K562 (cell line): ENCODE results near the gene SPI1. TPM values are rescaled to one million over a fixed set of nuclear protein-coding genes. Genes with fewer than 3 reads are reported as not detected.

Experiments
- ATAC-seq: fragments of 200-7000 bp; cut with Tn5 transposase; 3 replicates; pipeline ENCODE4 v1.9.1; 2020; ENCODE audit warnings: moderate library complexity
- BruUV-seq: library from RNA; stranded (reverse); fragments of 400-500 nt; replicated peaks from 2 replicates; lab custom pipeline; 2021; lab: Mats Ljungman, UMichigan
- CTCF ChIA-PET: fragments of 300-600 bp; formaldehyde crosslinking; extraction: SDS; loops from one replicate; lab custom pipeline; 2021; ENCODE audit warnings: low intra/inter-chr PET ratio; lab: Yijun Ruan, JAX
- POLR2A ChIA-PET: fragments of 300-600, 350-650 bp; sonication (Branson Sonifier 250); formaldehyde crosslinking; extraction: SDS; loops from one replicate; lab custom pipeline; 2021; ENCODE audit warnings: antibody characterized with exemption, inconsistent platforms; lab: Yijun Ruan, JAX
- DNase-seq, 4 experiments: peaks; one replicate each; pipeline versions ENCODE4 v3.0.0 to v3.0.0-alpha.2; 2011 to 2018; ENCODE audit warnings: low spot score in 3 of 4, mixed read lengths in 3 of 4; ENCODE audit errors: extremely low read depth in 1 of 4
- FAIRE-seq: peaks from 2 replicates; lab custom pipeline; 2011; peaks lifted over from hg19 to GRCh38; lab: Jason Lieb, UNC
- H2AFZ ChIP-seq: 2 replicates; pipeline ENCODE4 v1.6.0; 2011; ENCODE audit warnings: low read depth, low read length, control low read depth, inconsistent platforms
- H3K27ac ChIP-seq: fragments of 200-600 bp; 3 replicates; pipeline ENCODE4 v1.8.0; 2011; ENCODE audit warnings: low read depth, mild to moderate bottlenecking, control low read depth, inconsistent platforms, low read length, moderate library complexity, mixed read lengths; ENCODE audit errors: extremely low read depth
- H3K27me3 ChIP-seq, 2 experiments: fragments of 300-600 bp in 1 of 2; 2 replicates in 1 of 2; 3 replicates in 1 of 2; pipeline versions ENCODE4 v1.6.0 to v1.8.0; 2011; ENCODE audit warnings: inconsistent platforms in 2 of 2, low read length in 2 of 2, mild to moderate bottlenecking in 1 of 2, mixed read lengths in 1 of 2, moderate library complexity in 1 of 2; ENCODE audit not compliant: control insufficient read depth in 2 of 2, insufficient read depth in 2 of 2
- H3K36me3 ChIP-seq: fragments of 300-600 bp; 3 replicates; pipeline ENCODE4 v1.8.0; 2011; ENCODE audit warnings: mild to moderate bottlenecking, low read length, inconsistent platforms; ENCODE audit not compliant: control insufficient read depth, insufficient read depth
- H3K4me1 ChIP-seq, 2 experiments: fragments of 200-600 bp in 1 of 2; replicated peaks in 1 of 2; 2 replicates in 1 of 2; 3 replicates in 1 of 2; pipeline versions ENCODE4 v1.5.1 to v1.8.0; 2011; ENCODE audit warnings: inconsistent platforms in 2 of 2, low read length in 2 of 2, mild to moderate bottlenecking in 1 of 2, mixed read lengths in 1 of 2, moderate library complexity in 1 of 2; ENCODE audit not compliant: control insufficient read depth in 2 of 2, insufficient read depth in 2 of 2
- H3K4me2 ChIP-seq: 2 replicates; pipeline ENCODE4 v1.6.1; 2011; ENCODE audit warnings: low read length, control low read depth, inconsistent platforms, mixed read lengths; ENCODE audit not compliant: insufficient read depth
- H3K4me3 ChIP-seq: fragments of 200-600 bp; sonication (generic), shearing (Covaris generic); 2 replicates; pipeline ENCODE4 v1.5.1; 2016; ENCODE audit warnings: control low read depth, inconsistent platforms
- H3K79me2 ChIP-seq: fragments of 200-600 bp; 3 replicates; pipeline ENCODE4 v1.8.0; 2011; ENCODE audit warnings: low read length, inconsistent platforms; ENCODE audit not compliant: control insufficient read depth, insufficient read depth
- H3K9ac ChIP-seq, 2 experiments: 2 replicates each; pipeline versions ENCODE4 v1.6.0 to v1.6.1; 2011; ENCODE audit warnings: low read depth in 2 of 2, low read length in 2 of 2, control low read depth in 1 of 2, inconsistent platforms in 1 of 2, mild to moderate bottlenecking in 1 of 2, mixed read lengths in 1 of 2; ENCODE audit not compliant: insufficient read depth in 1 of 2
- H3K9me1 ChIP-seq: one replicate; pipeline ENCODE4 v1.6.0; 2011; ENCODE audit warnings: inconsistent platforms, mild to moderate bottlenecking, low read length, moderate library complexity; ENCODE audit not compliant: control insufficient read depth, insufficient read depth
- H3K9me3 ChIP-seq: replicated peaks from 2 replicates; pipeline ENCODE4 v1.5.1; 2011; ENCODE audit warnings: low read depth, low read length, inconsistent platforms; ENCODE audit not compliant: control insufficient read depth, insufficient read depth
- H4K20me1 ChIP-seq: replicated peaks from 2 replicates; pipeline ENCODE4 v1.6.1; 2011; ENCODE audit warnings: low read length, inconsistent platforms, mixed read lengths; ENCODE audit not compliant: control insufficient read depth, insufficient read depth
- CBFB ChIP-seq: sonication (generic); formaldehyde crosslinking; IDR thresholded peaks from 2 replicates; pipeline ENCODE4 v1.4.0; 2020; ENCODE audit warnings: mild to moderate bottlenecking, missing genetic modification reagents
- CREB1 ChIP-seq, 2 experiments: sonication (generic) in 1 of 2; formaldehyde crosslinking in 1 of 2; IDR thresholded peaks; 2 replicates each; pipeline versions ENCODE4 v1.6.1 to v1.8.0; 2012 to 2022; ENCODE audit warnings: inconsistent platforms in 1 of 2, mild to moderate bottlenecking in 1 of 2, missing genetic modification reagents in 1 of 2, moderate library complexity in 1 of 2
- LARP7 ChIP-seq: fragments of 450-650 bp; IDR thresholded peaks from 2 replicates; pipeline ENCODE4 v1.6.1; 2016
- RAD21 ChIP-seq, 2 experiments: fragments of 250-450 bp in 1 of 2; fragments of 450-650 bp in 1 of 2; sonication (Bioruptor Pico) in 1 of 2; formaldehyde crosslinking in 1 of 2; IDR thresholded peaks in 1 of 2; conservative IDR thresholded peaks in 1 of 2; 2 replicates each; pipeline versions ENCODE4 v1.4.0 to v1.8.0; 2020 to 2022; ENCODE audit warnings: mild to moderate bottlenecking in 2 of 2, moderate library complexity in 1 of 2
- STAG1 ChIP-seq: sonication (generic); formaldehyde crosslinking; IDR thresholded peaks from 2 replicates; pipeline ENCODE4 v1.5.0; 2020; ENCODE audit warnings: missing genetic modification reagents, borderline replicate concordance
- TOE1 ChIP-seq, 2 experiments: fragments of 450-650 bp in 1 of 2; sonication (generic) in 1 of 2; formaldehyde crosslinking in 1 of 2; IDR thresholded peaks; 2 replicates each; pipeline versions ENCODE4 v1.7.1 to v1.8.0; 2016 to 2022; ENCODE audit warnings: borderline replicate concordance in 2 of 2, mild to moderate bottlenecking in 2 of 2, antibody characterized with exemption in 1 of 2, inconsistent platforms in 1 of 2, low read depth in 1 of 2, missing genetic modification reagents in 1 of 2, moderate library complexity in 1 of 2
- TRIM24 ChIP-seq, 2 experiments: fragments of 450-650 bp; IDR thresholded peaks; 2 replicates each; pipeline ENCODE4 v1.6.1; 2016
- VEZF1 ChIP-seq: fragments of 200-800 bp; sonication (Bioruptor generic); IDR thresholded peaks from 2 replicates; pipeline ENCODE4 v1.6.1; 2017; ENCODE audit warnings: missing genetic modification characterization, missing compliant biosample characterization
- ZBTB1 ChIP-seq: sonication (generic); formaldehyde crosslinking; IDR thresholded peaks from 2 replicates; pipeline ENCODE4 v1.8.1; 2023; ENCODE audit warnings: missing genetic modification reagents, low read depth, mild to moderate bottlenecking, borderline replicate concordance
- ZNF24 ChIP-seq: fragments of 450-650 bp; IDR thresholded peaks from 2 replicates; pipeline ENCODE4 v1.6.1; 2016
- ZNF395 ChIP-seq: fragments of 200-800 bp; sonication (Bioruptor generic); IDR thresholded peaks from 2 replicates; pipeline ENCODE4 v1.6.1; 2017; ENCODE audit warnings: missing genetic modification characterization, missing compliant biosample characterization
- WGBS: fragments of 100-300 bp; shearing (Covaris generic); methylation state at CpG from one replicate; pipeline ENCODE4 v1.1.6; 2016; ENCODE audit warnings: low coverage, mixed read lengths; ENCODE audit not compliant: insufficient coverage; ENCODE audit errors: missing lambda C conversion rate; 5-methylcytosine and 5-hydroxymethylcytosine counted together
- in situ Hi-C: fragments of 300-500 bp; cut with MboI; formaldehyde crosslinking; loops from 4 replicates; pipeline ENCODE4 v1.15.0; 2018; ENCODE audit warnings: inconsistent platforms, mixed read lengths
- intact Hi-C: fragments of 100-400 bp; cut with micrococcal nuclease; formaldehyde crosslinking; loops from 2 replicates; pipeline ENCODE4 v1.14.2; 2022
- polyA plus RNA-seq, 8 experiments: library from polyadenylated mRNA; depleted of rRNA in 4 of 8; stranded (reverse) in 5 of 8; unstranded in 3 of 8; fragments of >200 nt; fragmentation: Nextera tagmentation in 2 of 8; fragmentation: Illumina TruSeq in 1 of 8; extraction: Ambion mirVana in 2 of 8; extraction: Trizol in 1 of 8; gene quantifications; 2 replicates each; pipeline versions ENCODE4 v1.2.1 to v1.2.3, GENCODE V29; 2011 to 2014; ENCODE audit warnings: inconsistent platforms in 1 of 8, missing spikeins in 1 of 8
- total RNA-seq, 7 experiments: library from RNA; depleted of rRNA in 6 of 7; stranded (reverse); fragments of >200 nt in 6 of 7; fragmentation: Illumina TruSeq in 2 of 7; extraction: Trizol in 2 of 7; gene quantifications; 2 replicates each; pipeline versions ENCODE4 v1.2.1 to v1.2.3, GENCODE V29; 2011 to 2021; ENCODE audit warnings: low replicate concordance in 1 of 7
- TF ChIP-seq, protein P1 (sequence below), 2 experiments: fragments of 150-350 bp in 1 of 2; IDR thresholded peaks; 2 replicates each; pipeline ENCODE4 v1.6.1; 2012 to 2016; ENCODE audit warnings: low read depth in 2 of 2, low read length in 2 of 2, mild to moderate bottlenecking in 1 of 2, moderate library complexity in 1 of 2

Gene SPI1
- total and polyA plus RNA-seq, 9 of the 15 experiments (the other 6 are each of a cell fraction or from before 2014, with no cell fraction given), result 0.10 to 33.7 (median 10.3) TPM

DNA sequence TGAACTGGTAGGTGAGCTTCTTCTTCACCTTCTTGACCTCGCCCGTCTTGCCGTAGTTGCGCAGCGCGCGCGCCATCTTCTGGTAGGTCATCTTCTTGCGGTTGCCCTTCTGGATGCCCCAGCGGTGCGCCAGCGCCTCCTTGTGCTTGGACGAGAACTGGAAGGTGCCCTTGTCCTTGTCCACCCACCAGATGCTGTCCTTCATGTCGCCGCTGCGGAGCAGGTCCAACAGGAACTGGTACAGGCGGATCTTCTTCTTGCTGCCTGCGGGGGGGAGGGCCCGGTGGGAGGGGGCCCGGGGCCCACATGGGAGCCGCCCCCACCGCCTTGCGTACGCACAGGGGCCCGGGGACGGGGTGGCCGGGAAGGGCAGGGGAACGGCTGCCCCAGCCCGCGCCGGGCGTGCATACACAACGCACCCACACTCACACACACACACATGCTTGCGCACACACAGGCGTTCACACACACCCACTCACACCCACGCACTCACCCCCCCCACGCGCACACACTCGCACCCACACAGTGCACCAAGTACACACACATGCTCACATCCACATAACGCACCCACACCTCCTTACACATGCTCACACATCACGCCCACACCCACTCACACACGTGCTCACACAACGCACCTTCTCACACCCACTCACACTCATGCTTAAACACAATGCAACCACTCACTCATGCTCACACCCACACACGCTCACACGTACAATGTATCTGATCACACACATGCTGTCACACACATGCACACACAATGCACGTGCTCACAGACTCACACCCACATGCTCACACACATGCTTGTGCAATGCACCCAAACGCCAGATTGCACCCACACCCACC is 22.8 kb downstream of the SPI1 start:
- Histone ChIP-seq H3K79me2 (no peaks in the 10 kb centered on the region), H3K9me3 (peaks cover 13% of the 10 kb centered on the region), H3K36me3 (0 out of 3 replicates have a peak, but pooled peaks cover 3% of the 10 kb centered on the region), H4K20me1 (no peaks in the 10 kb centered on the region), H2AFZ (peak overlapping the region; percentile 7), H3K9me1 (no peaks in the 10 kb centered on the region), H3K4me3 (no peak overlapping the region), H3K27ac (no peak overlapping the region; the same call in 2 of the 3 replicates), H3K27me3 (no peaks in the 10 kb centered on the region), H3K4me1 (peaks cover 0 to 48% of the 10 kb centered on the region in 2 experiments; a peak in 3 of 5 replicates), H3K9ac (no peak overlapping the region; a peak in 1 of 4 replicates), H3K4me2 (peak overlapping the region; percentile 35)
- FAIRE-seq (peak; percentile 96), DNase-seq (peak; percentile 78 to 96 (median 82)), ATAC-seq (peak; percentile 96)
- intact Hi-C loops, result loop anchor here (1.0 to 10.0 kb wide), 4 partner anchors 49 to 471 kb away; partner anchors contain the start of gene SLC39A13
- ChIA-PET CTCF (interaction anchor here (0.7 to 3.2 kb wide), 7 partner anchors 18 to 465 kb away, joined by 3 to 46 read pairs (median 5); partner anchors contain the start of genes ARFGAP2 and NR1H3), POLR2A (no interaction called here)
- in situ Hi-C loops, result loop anchor here (10.0 kb wide), 1 partner anchor 471 kb away; no protein-coding TSS in a partner anchor
- no TSS peak for BruUV-seq
- WGBS, result 33% methylated on average over 31 of the region's 47 CpGs
- TF ChIP-seq ZNF395 (CRISPR knock-in tag), result no peak
- TF ChIP-seq CREB1 (IDR thresholded peaks at IDR 0.05), result peak; percentile 33; the same call in 1 of the 2 replicates
- peak; percentile 45; the same call in 1 of the 2 replicates for TF ChIP-seq CREB1 (CRISPR knock-in tag; IDR thresholded peaks at IDR 0.05)
- 0 out of 2 replicates have a peak, but pooled peaks have one; percentile 21 for TF ChIP-seq LARP7
- TF ChIP-seq TRIM24 (IDR thresholded peaks at IDR 0.05), result peak in 1 of 2 experiments; percentile 44; a peak in 1 of 4 replicates
- TF ChIP-seq RAD21 (CRISPR knock-in tag; conservative IDR thresholded peaks at IDR 0.05 in 1 of 2, IDR thresholded peaks at IDR 0.05 in 1 of 2), result peak; percentile 91 to 97
- TF ChIP-seq CBFB, result peak; percentile 98
- TF ChIP-seq STAG1 (CRISPR knock-in tag), result peak; percentile 97
- TF ChIP-seq, protein P1, sequence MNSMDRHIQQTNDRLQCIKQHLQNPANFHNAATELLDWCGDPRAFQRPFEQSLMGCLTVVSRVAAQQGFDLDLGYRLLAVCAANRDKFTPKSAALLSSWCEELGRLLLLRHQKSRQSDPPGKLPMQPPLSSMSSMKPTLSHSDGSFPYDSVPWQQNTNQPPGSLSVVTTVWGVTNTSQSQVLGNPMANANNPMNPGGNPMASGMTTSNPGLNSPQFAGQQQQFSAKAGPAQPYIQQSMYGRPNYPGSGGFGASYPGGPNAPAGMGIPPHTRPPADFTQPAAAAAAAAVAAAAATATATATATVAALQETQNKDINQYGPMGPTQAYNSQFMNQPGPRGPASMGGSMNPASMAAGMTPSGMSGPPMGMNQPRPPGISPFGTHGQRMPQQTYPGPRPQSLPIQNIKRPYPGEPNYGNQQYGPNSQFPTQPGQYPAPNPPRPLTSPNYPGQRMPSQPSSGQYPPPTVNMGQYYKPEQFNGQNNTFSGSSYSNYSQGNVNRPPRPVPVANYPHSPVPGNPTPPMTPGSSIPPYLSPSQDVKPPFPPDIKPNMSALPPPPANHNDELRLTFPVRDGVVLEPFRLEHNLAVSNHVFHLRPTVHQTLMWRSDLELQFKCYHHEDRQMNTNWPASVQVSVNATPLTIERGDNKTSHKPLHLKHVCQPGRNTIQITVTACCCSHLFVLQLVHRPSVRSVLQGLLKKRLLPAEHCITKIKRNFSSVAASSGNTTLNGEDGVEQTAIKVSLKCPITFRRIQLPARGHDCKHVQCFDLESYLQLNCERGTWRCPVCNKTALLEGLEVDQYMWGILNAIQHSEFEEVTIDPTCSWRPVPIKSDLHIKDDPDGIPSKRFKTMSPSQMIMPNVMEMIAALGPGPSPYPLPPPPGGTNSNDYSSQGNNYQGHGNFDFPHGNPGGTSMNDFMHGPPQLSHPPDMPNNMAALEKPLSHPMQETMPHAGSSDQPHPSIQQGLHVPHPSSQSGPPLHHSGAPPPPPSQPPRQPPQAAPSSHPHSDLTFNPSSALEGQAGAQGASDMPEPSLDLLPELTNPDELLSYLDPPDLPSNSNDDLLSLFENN (IDR thresholded peaks at IDR 0.05; ENCODE audit: low read depth in 2 of 2, low read length in 2 of 2), result no peak
- 0 out of 2 replicates have a peak, but pooled peaks have one; percentile 47 for TF ChIP-seq ZNF24
- TF ChIP-seq TOE1 (IDR thresholded peaks at IDR 0.05; ENCODE audit: borderline replicate concordance), result no peak
- TF ChIP-seq TOE1 (CRISPR knock-in tag; IDR thresholded peaks at IDR 0.05; ENCODE audit: borderline replicate concordance, low read depth), result no peak
- TF ChIP-seq ZBTB1 (CRISPR knock-in tag), result peak; percentile 27; the same call in 1 of the 2 replicates
- TF ChIP-seq VEZF1 (CRISPR knock-in tag), result peak; percentile 70
